ENCODE measurements around the gene CST4.

DNA sequence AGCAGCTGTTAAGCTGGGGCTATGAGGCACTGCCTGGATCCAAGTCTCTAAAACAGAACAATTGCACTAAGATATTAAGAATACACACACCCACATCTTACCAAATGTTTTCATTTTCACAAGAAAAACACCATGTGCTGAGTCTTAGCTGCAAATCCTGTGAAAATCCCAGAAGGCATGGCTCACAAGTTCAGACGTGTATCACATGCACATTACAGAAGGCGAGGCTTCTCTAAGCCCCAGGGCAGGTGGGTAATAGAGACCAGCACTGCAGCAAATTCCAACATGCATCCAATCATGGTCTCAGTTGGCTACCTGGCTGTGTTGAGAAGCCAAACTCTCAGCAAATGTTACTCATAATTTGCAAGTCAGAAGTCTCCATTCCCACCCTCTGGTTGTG is 34.8 kb downstream of the CST4 start:
- TF ChIP-seq CTCF (IDR thresholded peaks at IDR 0.05) = no peak
- TF ChIP-seq POLR2A (IDR thresholded peaks at IDR 0.05) = no peak

Measured in esophagus squamous epithelium (tissue), 4 donors.